Measurements from ENCODE around the gene TRPV2.
"Not testable (repeated sequence)": the region's sequence is repeated elsewhere in the genome, so short reads cannot be mapped to it uniquely, and the experiment has no call there.

The TRPV2 gene

DNA sequence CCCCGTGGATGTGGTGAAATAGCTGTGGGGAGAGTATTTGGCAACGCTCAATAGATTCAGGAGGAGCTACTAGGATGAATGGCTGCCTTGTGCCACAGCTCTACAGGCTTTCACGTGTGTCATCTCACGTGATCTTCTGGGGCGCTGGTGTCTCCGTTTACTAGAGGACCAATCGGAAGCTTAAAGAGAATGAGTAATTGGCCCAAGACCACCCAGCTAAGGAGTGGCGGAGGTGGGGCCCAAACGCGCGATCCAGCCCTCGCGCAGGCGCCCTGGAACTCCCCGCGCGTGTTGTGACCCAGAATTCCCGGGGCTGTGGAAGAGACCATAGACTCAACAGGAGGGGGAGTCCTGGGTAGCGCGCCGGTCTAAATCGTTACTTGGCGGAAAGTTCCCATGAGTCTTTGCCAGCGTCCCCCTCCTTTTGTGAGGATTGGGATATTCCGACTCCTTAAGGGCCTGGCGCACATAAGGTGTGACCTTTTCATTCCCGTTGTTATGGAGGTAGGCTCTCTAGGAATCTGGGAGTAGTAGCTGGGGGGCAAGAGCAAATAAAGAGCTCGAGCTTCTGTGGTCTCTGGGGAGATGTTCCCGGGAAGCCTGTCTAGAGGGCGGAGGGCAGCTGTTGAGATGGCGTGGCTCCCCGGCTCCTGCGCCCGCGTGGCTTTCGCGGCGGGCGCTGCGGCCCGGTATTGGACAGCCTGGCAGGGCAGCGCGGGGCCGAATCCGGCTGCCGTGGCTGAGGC is 23.4 kb downstream of the TRPV2 start:
- peak; percentile 97 for DNase-seq

DNA sequence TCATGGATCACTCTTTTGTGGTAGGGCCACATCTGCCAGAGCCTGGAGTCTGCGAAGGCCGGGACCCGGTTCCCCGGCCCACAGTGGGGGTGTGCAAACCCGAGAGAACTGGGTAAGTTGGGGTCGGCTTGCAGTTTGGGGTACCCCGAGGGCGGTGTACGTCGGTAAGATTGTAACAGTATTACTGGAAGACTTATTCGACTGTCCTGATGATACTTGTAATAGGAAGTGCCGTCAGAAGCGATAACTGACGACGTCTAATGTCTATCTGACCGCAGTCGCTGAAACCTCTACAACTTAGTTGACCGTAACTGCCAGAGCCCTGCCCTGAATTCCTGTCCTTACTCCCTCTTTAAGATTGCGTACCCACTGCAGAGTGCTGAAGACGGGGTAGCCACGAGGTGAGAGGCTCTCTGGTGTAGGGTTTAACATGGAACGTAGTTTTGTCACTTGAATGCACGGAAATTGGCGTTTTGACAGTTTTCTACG is 24.0 kb downstream of the TRPV2 start:
- DNase-seq: peak; percentile 37

DNA sequence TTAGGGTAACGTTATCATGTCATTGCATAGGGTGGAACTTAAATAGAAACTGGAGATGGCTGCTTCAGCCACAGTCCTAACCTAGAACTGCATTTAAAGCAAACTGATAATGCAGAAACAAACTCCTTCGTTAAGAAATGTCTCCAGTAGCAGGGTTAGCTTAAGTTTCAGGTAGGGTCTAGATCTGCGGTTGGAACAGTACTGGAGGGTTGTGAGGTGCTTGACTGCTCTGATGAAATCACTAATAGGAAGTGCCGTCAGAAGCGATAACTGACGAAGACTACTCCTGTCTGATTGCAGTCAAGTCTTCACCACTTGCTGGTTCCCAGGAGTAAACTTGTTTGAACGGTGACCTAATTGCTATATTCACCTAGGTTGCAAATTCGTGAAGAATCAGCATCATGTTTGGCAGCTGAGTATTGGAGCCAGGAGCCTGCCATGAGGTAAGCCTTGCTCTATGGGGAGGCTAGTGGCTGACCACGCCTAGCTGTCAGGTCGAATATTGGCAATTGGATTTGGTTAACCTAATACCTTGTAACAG is 24.5 kb downstream of the TRPV2 start:
- DNase-seq: peak; percentile 25

DNA sequence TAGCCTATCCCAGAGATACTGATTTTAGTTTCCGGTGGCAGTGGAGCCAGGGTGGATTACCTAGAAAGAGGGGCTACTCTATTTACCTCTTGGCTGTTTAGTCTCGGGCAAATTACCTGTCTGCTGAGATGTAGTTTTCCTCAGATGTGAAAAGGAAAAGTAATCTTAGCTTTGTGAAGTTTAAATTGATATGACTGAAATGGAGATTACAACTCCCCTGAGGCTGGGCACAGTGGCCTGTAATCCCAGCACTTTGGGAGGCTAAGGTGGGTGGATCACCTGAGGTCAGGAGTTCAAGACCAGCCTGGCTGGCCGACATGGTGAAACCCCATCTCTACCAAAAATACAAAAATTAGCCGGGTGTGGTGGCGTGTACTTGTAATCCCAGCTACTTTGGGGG is 25.0 kb downstream of the TRPV2 start:
- not testable (repeated sequence) for DNase-seq

DNA sequence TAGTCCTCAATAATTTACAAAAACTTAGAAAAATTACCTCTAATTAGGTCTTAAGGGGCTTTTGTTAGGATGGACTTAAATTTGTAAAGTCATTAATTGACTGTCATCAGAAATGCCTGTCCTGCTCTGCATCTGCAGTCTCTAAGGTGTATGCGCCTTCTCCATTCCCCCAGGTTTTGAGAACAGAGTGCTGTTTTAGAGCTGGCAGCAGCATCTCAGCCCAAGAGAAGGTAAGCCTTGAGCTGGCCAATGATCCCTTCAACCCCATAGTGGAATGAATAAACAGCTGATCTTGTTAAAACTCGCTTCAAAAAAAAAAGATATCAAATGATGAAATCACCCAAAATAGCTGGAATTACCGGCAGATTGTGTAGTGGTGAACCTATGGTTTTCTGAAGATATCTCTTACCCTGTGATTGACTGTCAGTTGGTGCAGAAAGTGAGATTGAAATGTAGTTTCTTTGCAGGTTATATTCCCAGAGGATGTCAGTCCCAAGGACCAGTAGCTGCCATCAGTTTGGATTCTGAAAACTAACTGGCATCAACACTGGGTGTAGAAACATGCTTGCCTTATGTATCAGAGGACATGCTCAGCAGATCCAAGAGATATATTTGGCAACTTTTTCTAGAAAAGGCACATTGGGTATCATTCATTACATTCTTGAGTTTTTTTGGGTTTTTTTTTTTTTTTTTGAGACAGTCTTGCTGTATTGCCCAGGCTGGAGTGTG is 25.7 kb downstream of the TRPV2 start:
- no peak for DNase-seq

DNA sequence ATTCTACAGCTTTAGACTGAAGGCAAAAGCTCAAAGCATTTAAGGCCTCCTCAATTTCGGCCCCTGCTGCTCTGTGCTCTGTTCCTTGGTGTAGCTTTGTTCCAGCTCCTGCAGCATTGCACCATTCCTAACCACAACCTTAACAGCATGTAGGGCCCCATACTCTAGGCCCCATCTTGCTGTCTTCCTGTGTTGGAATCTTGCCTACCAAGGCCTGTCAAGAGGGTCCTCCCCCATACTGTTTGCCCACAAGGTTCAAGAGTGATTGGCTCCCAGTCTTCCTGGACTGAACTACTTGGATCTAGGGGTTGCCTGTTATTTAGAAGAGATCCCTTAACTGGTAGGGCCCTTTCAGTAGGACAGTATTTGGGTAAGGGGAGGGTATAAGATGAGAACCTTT is 26.8 kb downstream of the TRPV2 start:
- DNase-seq: no peak

DNA sequence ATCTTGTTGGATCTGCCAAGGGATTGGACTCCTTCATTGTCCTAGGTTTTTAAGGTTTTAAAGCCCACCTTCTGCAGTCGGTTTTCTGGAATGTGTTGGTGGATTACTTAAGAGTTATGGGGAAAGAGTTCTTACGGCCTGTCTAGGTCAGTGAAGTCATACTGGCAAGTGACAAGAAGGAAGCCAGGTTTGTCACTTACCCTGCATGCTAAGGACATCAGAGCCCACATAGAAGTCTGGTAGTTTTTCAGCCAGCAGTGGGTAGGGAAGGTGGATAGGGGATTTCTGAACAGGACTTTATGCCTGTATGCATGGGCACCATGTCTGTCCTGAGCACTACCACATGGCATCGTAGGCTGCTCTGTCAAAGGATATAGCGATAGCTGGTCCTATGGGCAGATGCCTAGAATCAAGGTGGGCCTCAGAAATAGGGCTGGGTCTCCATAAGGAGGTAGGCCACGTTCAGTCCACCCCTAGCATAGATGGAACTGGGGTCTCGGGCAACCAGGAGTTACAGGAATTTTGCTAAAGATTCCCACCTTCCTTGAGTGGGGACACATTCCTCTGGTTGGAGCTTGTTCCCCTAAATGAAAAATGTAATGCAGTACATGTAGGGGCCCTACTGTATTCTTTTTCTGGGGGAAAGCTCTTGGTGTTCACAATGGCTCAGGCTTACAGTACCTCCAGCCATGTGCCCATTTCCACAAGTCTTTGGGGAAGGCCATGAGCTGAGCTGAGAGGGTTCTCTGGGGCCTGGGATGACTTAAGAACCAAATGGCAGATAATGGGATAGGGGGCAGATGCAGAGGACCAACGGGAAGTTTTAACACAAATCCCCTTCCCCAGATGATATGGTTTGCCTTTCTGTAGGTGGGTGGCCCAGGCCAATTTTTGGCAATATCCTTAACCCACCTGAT is 27.5 kb downstream of the TRPV2 start:
- no peak for DNase-seq

DNA sequence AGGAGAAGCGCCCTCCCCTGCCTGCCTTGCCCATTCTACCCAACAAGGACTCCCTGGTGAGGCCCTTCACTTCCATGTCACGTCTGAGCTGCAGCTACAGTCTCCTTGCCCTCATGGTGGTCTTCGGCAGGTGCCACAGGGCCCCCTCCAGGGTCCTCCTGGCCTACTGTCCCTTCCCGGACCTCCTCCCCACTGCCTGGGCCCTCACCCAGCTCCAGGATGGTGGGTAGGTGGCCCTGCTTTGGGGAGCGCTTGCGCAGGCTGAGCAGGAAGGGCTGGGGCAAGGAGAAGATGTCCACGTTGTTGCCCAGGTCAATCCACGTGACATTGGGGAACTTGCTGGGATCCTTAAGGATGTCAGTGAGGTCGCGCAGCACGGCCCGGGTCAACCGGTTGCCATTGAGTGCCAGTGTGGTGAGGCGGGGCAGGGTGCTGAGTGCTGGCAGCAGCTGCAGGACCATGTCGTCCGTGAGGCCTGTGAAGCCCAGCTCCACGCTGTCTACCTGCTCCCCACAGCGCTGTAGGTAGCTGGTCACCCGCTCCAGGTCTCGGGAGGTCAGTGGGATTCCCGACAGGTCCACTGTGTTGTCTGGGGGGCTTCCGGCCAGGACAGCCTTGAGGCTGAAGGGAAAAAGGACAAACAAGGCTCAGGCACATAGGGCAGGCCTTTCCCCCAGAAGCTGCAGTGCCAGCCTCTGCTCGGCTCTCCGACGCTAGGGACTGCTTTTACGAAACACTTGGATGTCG is 28.3 kb downstream of the TRPV2 start:
- DNase-seq: no peak

DNA sequence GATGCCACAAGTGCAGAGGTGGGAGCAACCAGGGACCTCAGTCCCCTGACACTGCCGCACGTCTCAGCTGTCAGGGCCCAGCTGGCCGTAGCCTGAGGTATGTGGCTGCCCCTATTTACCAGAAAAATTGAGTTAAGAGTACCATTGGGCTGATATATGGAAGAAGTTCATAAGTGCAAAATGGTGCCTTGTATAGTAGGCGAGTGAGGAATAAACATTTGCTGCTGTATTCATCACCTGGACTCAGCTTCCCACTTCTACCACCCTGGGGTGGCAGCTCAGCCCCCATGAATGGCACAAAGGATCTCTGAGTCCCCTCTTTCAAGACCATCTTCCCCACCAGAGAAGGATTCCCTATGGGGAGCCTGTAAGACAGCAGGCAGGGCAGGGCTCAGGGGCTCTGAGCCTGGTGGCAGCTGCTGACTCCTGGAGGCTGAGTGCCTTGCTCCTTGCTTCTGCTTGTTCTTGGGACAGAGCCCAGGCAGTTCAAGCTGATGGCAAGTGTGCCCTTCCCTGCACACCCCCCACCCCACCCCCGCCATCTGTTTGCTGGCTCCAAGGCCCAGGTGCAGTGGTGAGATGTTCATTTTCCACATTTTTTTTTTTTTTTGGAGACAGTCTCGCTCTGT is 29.0 kb downstream of the TRPV2 start:
- DNase-seq: no peak

DNA sequence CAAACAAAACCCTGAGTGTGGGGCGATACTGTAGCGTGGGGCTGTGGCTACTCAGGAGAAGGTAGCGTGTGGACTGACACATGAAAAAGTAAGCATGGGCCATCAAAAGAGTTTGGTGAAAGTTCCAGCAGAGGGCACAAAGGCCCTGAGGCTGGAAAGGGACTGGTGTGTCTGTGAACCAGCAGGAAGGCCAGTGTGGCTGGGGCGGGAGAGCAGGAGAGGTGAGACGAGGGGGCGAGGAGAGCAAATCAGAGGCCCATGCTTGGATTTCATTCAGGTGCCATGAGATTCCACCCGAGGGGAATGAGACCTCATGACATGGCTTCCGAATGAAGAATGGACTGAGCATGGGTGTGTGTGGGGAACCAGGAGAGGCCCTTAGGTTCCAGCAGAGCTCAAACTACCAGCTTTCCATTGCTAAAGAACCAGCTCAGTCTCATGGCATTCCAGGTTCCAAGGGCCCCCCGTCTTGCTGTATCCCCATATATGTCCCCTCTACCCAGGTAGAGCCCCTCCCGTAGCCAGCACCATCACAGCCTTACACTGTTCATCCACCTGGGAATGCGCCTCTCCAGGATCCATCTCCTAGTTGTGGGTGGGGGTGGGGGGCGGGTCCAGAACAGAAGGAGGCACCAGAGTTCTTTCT is 31.1 kb downstream of the TRPV2 start:
- no peak for DNase-seq

DNA sequence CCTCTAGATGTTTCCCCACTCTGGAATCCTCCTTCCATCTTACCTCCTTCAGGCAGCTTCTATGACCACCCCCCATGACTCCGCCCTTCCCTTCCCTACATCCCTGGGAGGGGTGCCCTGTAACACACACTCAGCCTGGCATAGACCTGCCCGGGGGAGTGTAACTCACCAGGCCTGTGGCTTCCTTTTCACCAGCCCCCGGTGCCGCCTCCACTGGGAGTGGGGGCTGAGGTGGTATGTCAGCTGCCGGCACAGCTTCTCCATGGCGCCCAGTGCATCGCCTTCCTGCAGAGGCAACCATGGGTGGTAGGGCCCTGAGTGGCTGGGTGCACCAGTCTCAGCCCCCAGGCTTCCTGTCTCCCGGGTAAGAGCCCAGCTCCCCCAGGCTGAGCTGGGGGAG is 32.3 kb downstream of the TRPV2 start:
- DNase-seq: no peak

DNA sequence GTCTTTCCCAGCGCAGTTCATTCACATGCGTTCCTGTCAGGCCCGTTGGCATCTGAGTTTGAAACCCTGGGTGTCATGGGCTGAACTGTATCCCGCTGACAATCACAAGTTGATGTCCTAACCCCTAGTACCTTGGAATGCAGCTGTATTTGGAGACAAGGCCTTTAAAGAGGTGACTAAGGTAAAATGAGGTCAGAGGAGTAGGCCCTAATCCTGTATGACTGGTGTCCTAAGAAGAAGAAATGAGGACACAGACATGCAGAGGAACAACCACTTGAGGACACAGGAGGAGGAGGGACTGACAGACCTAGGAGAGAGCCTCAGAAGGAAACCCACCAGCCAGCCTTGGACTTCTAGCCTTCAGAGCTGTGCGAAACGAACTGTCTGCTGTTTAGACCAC is 33.1 kb downstream of the TRPV2 start:
- DNase-seq: no peak

DNA sequence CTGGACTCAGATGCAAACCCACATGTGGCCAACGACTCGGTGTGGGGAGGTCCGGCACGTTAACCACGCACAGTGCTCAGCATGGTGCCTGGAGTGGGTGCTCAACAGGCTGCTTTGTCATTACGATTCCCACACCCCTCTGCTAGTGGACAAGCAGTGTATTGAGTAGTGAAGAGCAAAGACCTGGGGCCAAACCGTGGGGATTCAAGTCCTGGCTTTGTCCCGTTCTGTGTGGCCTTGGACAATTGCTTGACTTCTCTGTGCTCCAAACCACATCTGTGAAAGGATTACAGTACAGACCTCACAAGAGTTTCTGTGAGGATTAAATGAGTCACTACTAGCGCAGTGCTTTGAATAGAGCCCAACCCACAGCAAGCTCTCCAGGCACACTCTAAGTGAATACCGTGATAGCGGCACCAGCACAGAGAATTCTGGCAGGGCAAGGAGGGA is 33.8 kb downstream of the TRPV2 start:
- no peak for DNase-seq

DNA sequence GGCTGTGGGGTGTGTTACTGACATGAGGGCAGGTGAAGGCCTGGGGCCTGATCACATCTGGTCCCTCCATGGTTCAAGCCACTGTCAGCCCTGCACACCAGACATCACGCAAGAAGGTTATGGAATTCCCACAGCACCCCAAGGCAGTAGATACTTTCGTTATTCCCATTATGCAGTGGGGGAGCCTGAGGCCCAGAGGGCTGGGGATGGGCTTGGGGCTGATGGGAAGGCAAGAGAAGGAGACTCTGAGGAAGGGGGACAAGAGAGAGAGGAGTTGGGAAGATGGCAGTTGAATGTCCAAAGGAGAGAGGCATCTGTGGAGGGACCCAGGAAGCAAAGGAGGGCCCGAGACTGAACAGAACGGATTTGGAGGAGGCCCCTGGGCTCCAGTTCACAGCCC is 34.7 kb downstream of the TRPV2 start:
- DNase-seq: no peak

DNA sequence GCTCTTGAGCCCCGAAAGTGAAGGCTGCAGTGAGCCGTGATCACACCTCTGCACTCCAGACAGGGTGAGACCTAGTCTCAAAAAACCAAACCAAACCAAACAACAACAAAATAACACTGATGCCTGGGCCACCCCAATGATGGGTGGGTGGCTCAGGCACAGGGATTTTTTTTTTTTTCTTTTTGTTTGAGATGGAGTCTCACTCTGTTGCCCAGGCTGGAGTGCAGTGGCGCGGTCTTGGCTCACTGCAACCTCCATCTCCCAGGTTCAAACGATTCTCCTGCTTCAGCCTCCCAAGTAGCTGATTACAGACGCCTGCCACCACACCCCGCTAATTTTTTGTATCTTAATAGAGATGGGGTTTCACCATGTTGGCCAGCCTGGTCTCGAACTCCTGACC is 36.9 kb downstream of the TRPV2 start:
- DNase-seq: not testable (repeated sequence)

DNA sequence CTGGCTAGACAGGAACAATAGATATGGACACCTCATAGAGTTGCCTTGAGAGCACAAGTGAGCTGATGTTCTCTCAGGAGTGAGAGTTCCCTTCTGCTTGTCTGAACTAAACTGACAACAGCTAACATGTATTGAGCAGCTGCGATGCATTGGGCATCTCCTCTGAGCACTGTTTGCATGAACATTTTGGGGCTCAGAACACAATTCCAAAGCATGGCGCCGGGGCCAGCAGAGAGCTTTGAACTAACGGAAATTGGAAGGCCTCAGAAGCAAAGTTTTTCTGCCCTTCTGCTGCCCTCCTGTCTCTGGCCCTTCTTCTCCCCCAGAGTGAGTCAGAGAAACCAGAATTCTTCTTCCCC is 38.1 kb downstream of the TRPV2 start:
- no peak for DNase-seq

DNA sequence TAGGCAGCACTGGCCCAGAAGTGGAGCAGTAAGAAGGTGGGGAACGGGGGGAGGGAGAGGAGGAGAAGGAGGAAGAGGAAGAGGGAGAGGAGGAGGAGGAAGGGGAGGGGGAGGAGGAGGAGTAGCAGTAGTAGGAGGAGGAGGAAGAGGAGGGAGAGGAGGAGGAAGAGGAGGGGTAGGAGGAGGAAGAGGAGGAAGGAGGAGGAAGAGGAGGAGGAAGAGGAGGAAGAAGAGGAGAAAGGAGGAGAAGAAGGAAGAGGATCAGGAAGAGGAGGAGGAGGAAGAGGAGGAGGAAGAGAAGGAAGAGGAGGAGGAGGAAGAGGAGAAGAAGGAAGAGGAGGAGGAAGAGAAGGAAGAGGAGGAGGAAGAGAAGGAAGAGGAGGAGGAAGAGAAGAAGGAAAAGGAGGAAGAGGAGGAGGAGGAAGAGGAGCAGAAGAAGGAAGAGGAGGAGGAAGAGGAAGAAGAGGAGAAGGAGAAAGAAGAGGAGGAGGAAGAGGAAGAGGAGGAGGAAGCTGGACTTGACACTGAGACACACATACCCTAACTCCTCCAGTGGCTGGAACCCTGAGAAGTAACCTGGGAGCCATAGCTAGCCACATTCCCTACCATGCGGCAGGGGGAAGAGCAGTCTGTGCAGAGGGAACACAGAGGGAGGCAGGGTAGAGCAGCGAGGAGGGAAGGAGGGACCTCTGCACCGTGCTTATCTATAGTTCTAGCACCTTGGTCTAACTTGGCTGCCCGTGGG is 40.8 kb downstream of the TRPV2 start:
- DNase-seq: no peak

DNA sequence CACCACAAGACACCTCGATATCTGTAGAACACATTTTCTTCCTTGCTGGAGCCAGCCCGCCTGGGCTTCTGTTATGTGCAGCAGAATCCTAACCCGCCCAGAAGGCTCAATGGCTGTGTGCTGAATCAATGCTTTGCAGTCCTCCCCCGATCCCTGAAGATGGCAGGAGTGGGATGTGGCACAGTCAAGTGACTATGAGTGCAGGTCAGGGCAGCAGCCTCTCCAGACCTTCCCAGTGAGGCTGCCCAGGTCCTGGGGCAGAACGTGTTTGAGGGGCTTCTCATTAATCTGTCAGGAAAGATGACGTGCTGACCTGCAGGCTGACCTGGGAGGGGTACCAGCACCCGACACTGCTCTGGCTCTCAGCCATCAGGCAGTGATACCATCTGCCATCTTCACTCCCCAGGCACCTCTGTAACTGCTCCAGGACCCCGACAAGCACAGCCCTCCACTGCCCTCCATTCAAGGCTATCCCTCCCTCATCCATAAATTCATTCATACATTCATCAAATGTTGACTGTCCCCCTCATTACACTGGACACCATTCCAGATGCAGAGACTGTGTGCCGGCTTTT is 41.5 kb downstream of the TRPV2 start:
- no peak for DNase-seq

DNA sequence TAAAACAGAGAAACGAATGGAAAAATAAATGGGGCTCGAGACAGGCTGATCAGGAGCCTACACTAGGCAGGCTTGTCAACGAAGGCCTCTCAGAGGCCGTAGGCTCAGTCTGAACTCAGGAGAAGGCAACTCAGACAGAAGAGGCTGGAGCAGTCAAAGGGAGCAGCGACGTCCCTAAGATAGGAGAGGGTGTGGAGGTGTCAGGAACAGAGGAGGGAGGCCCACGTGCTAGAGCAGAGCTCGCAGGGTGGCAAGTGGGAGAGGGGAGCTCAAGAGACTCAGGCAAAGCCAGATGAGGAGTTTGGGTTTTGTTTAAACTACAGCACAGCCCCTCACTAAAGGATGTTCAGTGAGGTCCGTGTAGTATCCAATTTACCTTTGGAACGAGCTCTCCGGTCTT is 43.9 kb downstream of the TRPV2 start:
- no peak for DNase-seq

DNA sequence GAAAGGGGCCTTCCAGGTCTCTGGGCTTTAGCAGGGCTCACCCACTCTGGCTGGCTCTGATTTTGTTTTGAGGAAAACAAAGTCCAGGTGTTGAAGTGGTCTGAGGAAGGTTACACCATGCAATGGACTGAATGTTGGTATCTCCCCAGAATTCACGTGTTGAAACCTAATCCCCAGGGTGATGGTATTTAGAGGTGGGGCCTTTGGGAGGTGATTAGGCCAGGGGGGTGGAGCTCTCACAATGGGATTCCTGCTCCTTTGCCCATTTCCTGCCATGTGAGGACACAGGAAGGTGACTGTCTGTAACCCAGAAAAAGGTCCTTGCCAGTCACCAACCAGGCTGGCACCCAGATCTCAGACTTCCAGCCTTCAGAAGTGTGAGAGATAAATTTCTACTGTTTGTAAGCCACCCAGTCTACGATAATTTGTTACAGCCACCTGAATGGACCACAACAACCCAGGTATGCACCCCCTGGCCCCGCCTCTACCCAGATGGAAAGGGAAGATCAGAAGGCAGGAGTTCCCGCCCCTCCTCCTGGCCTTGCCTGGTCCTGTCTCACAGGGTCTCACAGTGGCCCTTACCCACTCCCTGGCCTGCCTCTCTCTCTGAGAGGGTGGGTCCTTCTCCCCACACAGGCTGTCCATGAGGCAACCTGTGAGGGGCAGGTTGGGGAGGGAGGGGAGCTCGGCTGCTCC is 44.6 kb downstream of the TRPV2 start:
- DNase-seq: no peak
